Caco-2 (cell line): ENCODE results near the gene CFAP61. TPM values are rescaled to one million over a fixed set of nuclear protein-coding genes. Genes with fewer than 3 reads are reported as not detected.

Source experiments
- BruUV-seq: library from RNA; stranded (reverse); fragments of 400-500 nt; replicated peaks from 2 replicates; lab custom pipeline; 2021; lab: Mats Ljungman, UMichigan
- CTCF ChIA-PET: fragments of 300-600 bp; sonication (Branson Sonifier 250); formaldehyde crosslinking; loops from one replicate; lab custom pipeline; 2022; ENCODE audit warnings: antibody characterized with exemption; lab: Charles Lee
- POLR2A ChIA-PET: fragments of 300-600 bp; sonication (Branson Sonifier 250); formaldehyde crosslinking; loops from one replicate; lab custom pipeline; 2022; ENCODE audit warnings: antibody characterized with exemption; lab: Charles Lee
- DNase-seq, 2 experiments: peaks; one replicate each; pipeline versions ENCODE4 v3.0.0 to v3.0.0-alpha.2; 2020 to 2022
- H3K27me3 ChIP-seq: replicated peaks from 2 replicates; pipeline ENCODE4 v1.6.0; 2011; ENCODE audit warnings: low read length; ENCODE audit not compliant: control insufficient read depth, insufficient read depth
- H3K36me3 ChIP-seq: 2 replicates; pipeline ENCODE4 v1.5.1; 2011; ENCODE audit warnings: low read length; ENCODE audit not compliant: control insufficient read depth, insufficient read depth
- H3K4me1 ChIP-seq: fragments of 250-450 bp; sonication (Bioruptor Pico); 2 replicates; pipeline ENCODE4 v1.5.1; 2020; ENCODE audit warnings: mild to moderate bottlenecking
- H3K4me3 ChIP-seq: 2 replicates; pipeline ENCODE4 v1.5.1; 2011; ENCODE audit warnings: low read depth, mild to moderate bottlenecking, control low read depth, low read length
- H3K9me3 ChIP-seq: fragments of 250-450 bp; sonication (Bioruptor Pico); 2 replicates; pipeline ENCODE4 v1.5.1; 2020; ENCODE audit warnings: mild to moderate bottlenecking, moderate library complexity
- H3K27ac Mint-ChIP-seq: one replicate; pipeline ENCODE4 v1.8.0; 2022; ENCODE audit warnings: mixed read lengths; ENCODE audit not compliant: unreplicated experiment
- H3K27me3 Mint-ChIP-seq: one replicate; pipeline ENCODE4 v1.8.0; 2022; ENCODE audit warnings: mixed read lengths; ENCODE audit not compliant: insufficient read depth, unreplicated experiment
- H3K36me3 Mint-ChIP-seq: one replicate; pipeline ENCODE4 v1.8.0; 2022; ENCODE audit warnings: mild to moderate bottlenecking, mixed read lengths; ENCODE audit not compliant: insufficient read depth, unreplicated experiment
- H3K4me1 Mint-ChIP-seq: one replicate; pipeline ENCODE4 v1.8.0; 2022; ENCODE audit warnings: low read depth, mixed read lengths; ENCODE audit not compliant: unreplicated experiment
- H3K4me3 Mint-ChIP-seq: one replicate; pipeline ENCODE4 v1.8.0; 2022; ENCODE audit warnings: mild to moderate bottlenecking, moderate library complexity, mixed read lengths; ENCODE audit not compliant: unreplicated experiment
- H3K9me3 Mint-ChIP-seq: one replicate; pipeline ENCODE4 v1.8.0; 2022; ENCODE audit warnings: mixed read lengths; ENCODE audit not compliant: unreplicated experiment
- CTCF ChIP-seq, 2 experiments: fragments of 200-600 bp in 1 of 2; IDR thresholded peaks; 1 replicate in 1 of 2; 2 replicates in 1 of 2; pipeline versions ENCODE4 v1.5.1 to v1.8.0; 2011 to 2022; ENCODE audit warnings: antibody characterized with exemption in 1 of 2, control low read depth in 1 of 2, inconsistent platforms in 1 of 2, low read depth in 1 of 2, low read length in 1 of 2, mild to moderate bottlenecking in 1 of 2, moderate library complexity in 1 of 2; ENCODE audit not compliant: insufficient read depth in 1 of 2, severe bottlenecking in 1 of 2, unreplicated experiment in 1 of 2
- intact Hi-C: fragments of 100-400 bp; cut with micrococcal nuclease; formaldehyde crosslinking; loops from one replicate; pipeline ENCODE4 v1.10.0; 2022; ENCODE audit not compliant: unreplicated experiment
- total RNA-seq: library from RNA; stranded (reverse); gene quantifications from 2 replicates; pipeline ENCODE4 v1.2.3, GENCODE V29; 2022

Gene CFAP61
- total RNA-seq, 1 experiment from 2014 or later: not detected

GRCh38 chr20:20292472-20292871 lies 240.1 kb downstream of the CFAP61 start:
- Mint-ChIP-seq H3K36me3 (no peaks in the 10 kb centered on the region), H3K4me3 (no peak overlapping the region), H3K9me3 (no peaks in the 10 kb centered on the region), H3K4me1 (no peaks in the 10 kb centered on the region), H3K27me3 (peaks cover 21% of the 10 kb centered on the region), H3K27ac (no peak overlapping the region)
- H3K36me3 ChIP-seq: no peaks in the 10 kb centered on the region
- ChIA-PET POLR2A (no interaction called here), CTCF (no interaction called here)
- no peaks in the 10 kb centered on the region for H3K4me1 ChIP-seq
- no TSS peak for BruUV-seq
- no peaks in the 10 kb centered on the region; the same call in 1 of the 2 replicates for H3K27me3 ChIP-seq
- intact Hi-C loops: no loop called here
- H3K9me3 ChIP-seq: no peaks in the 10 kb centered on the region
- TF ChIP-seq CTCF (IDR thresholded peaks at IDR 0.05; ENCODE audit: insufficient read depth in 1 of 2, low read depth in 1 of 2, low read length in 1 of 2, severe bottlenecking in 1 of 2, unreplicated experiment in 1 of 2): no peak
- no peak overlapping the region for H3K4me3 ChIP-seq
- DNase-seq: no peak

- Histone ChIP-seq H3K4me3 (no peak overlapping the region), H3K9me3 (no peaks in the 10 kb centered on the region), H3K36me3 (no peaks in the 10 kb centered on the region), H3K4me1 (no peaks in the 10 kb centered on the region), H3K27me3 (no peaks in the 10 kb centered on the region; the same call in 1 of the 2 replicates)
- TF ChIP-seq CTCF (IDR thresholded peaks at IDR 0.05; ENCODE audit: insufficient read depth in 1 of 2, low read depth in 1 of 2, low read length in 1 of 2, severe bottlenecking in 1 of 2, unreplicated experiment in 1 of 2): no peak
- no TSS peak for BruUV-seq
- H3K27me3 Mint-ChIP-seq: peaks cover 18% of the 10 kb centered on the region
- no peaks in the 10 kb centered on the region for H3K36me3 Mint-ChIP-seq
- intact Hi-C loops: no loop called here
- no peak for DNase-seq
- no peaks in the 10 kb centered on the region for H3K4me1 Mint-ChIP-seq
- POLR2A ChIA-PET: no interaction called here
- H3K27ac Mint-ChIP-seq: no peak overlapping the region
- no peak overlapping the region for H3K4me3 Mint-ChIP-seq
- CTCF ChIA-PET: no interaction called here
- H3K9me3 Mint-ChIP-seq: no peaks in the 10 kb centered on the region
Measured at GRCh38 chr20:20293141-20293540, 240.8 kb downstream of the CFAP61 start.

- no peaks in the 10 kb centered on the region for H3K9me3 ChIP-seq
- Mint-ChIP-seq H3K36me3 (no peaks in the 10 kb centered on the region), H3K4me1 (no peaks in the 10 kb centered on the region), H3K27me3 (peaks cover 18% of the 10 kb centered on the region), H3K9me3 (no peaks in the 10 kb centered on the region), H3K4me3 (no peak overlapping the region), H3K27ac (no peak overlapping the region)
- no peak overlapping the region for H3K4me3 ChIP-seq
- H3K36me3 ChIP-seq: no peaks in the 10 kb centered on the region
- H3K4me1 ChIP-seq: no peaks in the 10 kb centered on the region
- TF ChIP-seq CTCF (IDR thresholded peaks at IDR 0.05; ENCODE audit: insufficient read depth in 1 of 2, low read depth in 1 of 2, low read length in 1 of 2, severe bottlenecking in 1 of 2, unreplicated experiment in 1 of 2): no peak
- H3K27me3 ChIP-seq: no peaks in the 10 kb centered on the region; the same call in 1 of the 2 replicates
- intact Hi-C loops: no loop called here
- DNase-seq: no peak
- CTCF ChIA-PET: no interaction called here
- POLR2A ChIA-PET: no interaction called here
- BruUV-seq: no TSS peak
Measured at GRCh38 chr20:20293691-20294385, 241.5 kb downstream of the CFAP61 start.
